Adrenal gland (tissue), 12 donors: ENCODE measurements around the gene AGBL4. TPM values are rescaled to one million over a fixed set of nuclear protein-coding genes. Genes with fewer than 3 reads are reported as not detected.
"Not testable (repeated sequence)": the region's sequence is repeated elsewhere in the genome, so short reads cannot be mapped to it uniquely, and the experiment has no call there.

Experiments used
- DNase-seq, 7 donors: peaks; one replicate each; pipeline ENCODE4 v3.0.0-alpha.2; 2019 to 2020
- H3K27ac ChIP-seq, 5 donors: fragments of 200-600 bp; sonication (generic) in 4 of 5; 1 replicate in 3 of 5; 2 replicates in 2 of 5; pipeline versions ENCODE4 v1.5.1 to v1.8.0; 2016 to 2020; ENCODE audit warnings: mild to moderate bottlenecking in 1 of 5
- H3K27me3 ChIP-seq: fragments of 200-600 bp; 2 replicates; pipeline ENCODE4 v1.8.0; 2021
- H3K36me3 ChIP-seq, 2 donors: fragments of 200-600 bp; replicated peaks in 1 of 2; 1 replicate in 1 of 2; 2 replicates in 1 of 2; pipeline versions ENCODE4 v1.5.1 to v1.8.0; 2018 to 2022
- H3K4me1 ChIP-seq, 2 donors: fragments of 200-600 bp; replicated peaks in 1 of 2; 1 replicate in 1 of 2; 2 replicates in 1 of 2; pipeline versions ENCODE4 v1.5.1 to v1.8.0; 2018 to 2021
- H3K4me3 ChIP-seq, 4 donors: fragments of 200-600 bp; sonication (generic) in 3 of 4; one replicate each; pipeline ENCODE4 v1.5.1; 2016 to 2018
- H3K9me3 ChIP-seq, 3 donors: fragments of 200-600 bp; sonication (generic) in 1 of 3; replicated peaks in 1 of 3; 1 replicate in 2 of 3; 2 replicates in 1 of 3; pipeline versions ENCODE4 v1.5.1 to v1.8.0; 2016 to 2021
- CTCF ChIP-seq, 6 experiments: fragments of 450-650 bp in 4 of 6; fragments of 200-600 bp in 2 of 6; sonication (generic) in 1 of 6; IDR thresholded peaks; 1 replicate in 5 of 6; 2 replicates in 1 of 6; pipeline versions ENCODE4 v1.5.1 to v1.8.0; 2016 to 2021; ENCODE audit warnings: antibody characterized with exemption in 6 of 6, mild to moderate bottlenecking in 2 of 6, moderate library complexity in 1 of 6
- POLR2A ChIP-seq, 2 donors: fragments of 450-650 bp; IDR thresholded peaks; one replicate each; pipeline ENCODE4 v1.6.1; 2017; ENCODE audit warnings: antibody characterized with exemption in 2 of 2, mild to moderate bottlenecking in 2 of 2, moderate library complexity in 1 of 2
- WGBS, 4 donors: extraction: QIAGEN DNeasy Blood & Tissue Kit in 2 of 4; methylation state at CpG; one replicate each; pipeline versions ENCODE4 v1.1.5 to v1.1.7; 2013 to 2017; 5-methylcytosine and 5-hydroxymethylcytosine counted together
- intact Hi-C, 2 donors: fragments of 100-400 bp; cut with DNase I; formaldehyde crosslinking; loops; one replicate each; pipeline versions ENCODE4 v1.14.1 to v1.15.0; 2022 to 2023
- polyA plus RNA-seq, 3 donors: library from polyadenylated mRNA; stranded (reverse); fragments of 200-250 nt in 2 of 3; fragments of 350-450 nt in 1 of 3; fragmentation: Illumina TruSeq in 1 of 3; extraction: RNeasy Lipid Tissue Mini Kit (QIAGEN cat#74804) in 1 of 3; gene quantifications; one replicate each; pipeline ENCODE4 v1.2.3, GENCODE V29; 2013 to 2014
- total RNA-seq, 9 donors: library from RNA; depleted of rRNA in 4 of 9; stranded (reverse); fragments of >200 nt in 4 of 9; fragments of 120-200 nt in 1 of 9; fragmentation: NEBNext Ultra II Directional in 1 of 9; extraction: Animal tissue kit (Norgen Biotek cat#: 25700) in 1 of 9; gene quantifications; one replicate each; pipeline versions ENCODE4 v1.1.0 to v1.2.4, GENCODE V29; 2013 to 2023
- donor health status: healthy with polysubstance abuse.
- donor health status: Bipolar disorder and iron deficiency.
- donor health status: DM: yes; HTN: yes; CAD: no.
- donor health status: DM: no; HTN: no; CAD: no.
- donor health status: DM: no; HTN: no; CAD: no.
- donor health status: DM: yes; HTN: yes; CAD: no.

The AGBL4 gene
- total and polyA plus RNA-seq, 12 donors = 0.10 to 1.9 (median 0.80) TPM; not detected in 2

- H3K4me1 ChIP-seq = no peaks in the 10 kb centered on the region
- DNase-seq = no peak
- no peaks in the 10 kb centered on the region for H3K36me3 ChIP-seq
- no peak overlapping the region for H3K4me3 ChIP-seq
- TF ChIP-seq POLR2A (IDR thresholded peaks at IDR 0.05) = no peak
- TF ChIP-seq CTCF (IDR thresholded peaks at IDR 0.05) = no peak
- intact Hi-C loops = no loop called here
- H3K27ac ChIP-seq = no peak overlapping the region
- no peaks in the 10 kb centered on the region for H3K9me3 ChIP-seq
- 67 to 82% (median 76%) methylated on average over 2 of the region's 2 CpGs for WGBS, 4 donors
- H3K27me3 ChIP-seq = peaks cover 4% of the 10 kb centered on the region
Observed at GRCh38 chr1:49971088-49971487, 52.7 kb downstream of the AGBL4 start.

GRCh38 chr1:49951385-49951784, 72.4 kb downstream of the AGBL4 start:
- DNase-seq = no peak
- no peaks in the 10 kb centered on the region for H3K36me3 ChIP-seq
- H3K9me3 ChIP-seq = no peaks in the 10 kb centered on the region
- no peaks in the 10 kb centered on the region for H3K27me3 ChIP-seq
- no peak overlapping the region for H3K27ac ChIP-seq
- intact Hi-C loops = no loop called here
- H3K4me1 ChIP-seq = no peaks in the 10 kb centered on the region
- WGBS, 4 donors = 59 to 68% (median 63%) methylated on average over 3 of the region's 3 CpGs
- H3K4me3 ChIP-seq = no peak overlapping the region
- no peak for TF ChIP-seq CTCF (IDR thresholded peaks at IDR 0.05)
- TF ChIP-seq POLR2A (IDR thresholded peaks at IDR 0.05) = no peak

- H3K4me1 ChIP-seq, H3K27me3 ChIP-seq, H3K36me3 ChIP-seq, H3K9me3 ChIP-seq, H3K4me3 ChIP-seq, intact Hi-C loops, DNase-seq, H3K27ac ChIP-seq: not testable (repeated sequence)
- 80 to 86% (median 82%) methylated on average over 11 of the region's 11 CpGs; no CpG with 5 or more reads in 1 of the 4 donors for WGBS, 4 donors
Observed at GRCh38 chr1:49915301-49915700, 108.5 kb downstream of the AGBL4 start.

- no peaks in the 10 kb centered on the region for H3K27me3 ChIP-seq
- no peaks in the 10 kb centered on the region for H3K4me1 ChIP-seq
- DNase-seq = no peak
- H3K4me3 ChIP-seq = no peak overlapping the region
- no peak overlapping the region for H3K27ac ChIP-seq
- TF ChIP-seq CTCF (IDR thresholded peaks at IDR 0.05) (no peak), POLR2A (IDR thresholded peaks at IDR 0.05) (no peak)
- H3K36me3 ChIP-seq = no peaks in the 10 kb centered on the region
- WGBS, 4 donors = 67 to 77% (median 74%) methylated on average over 3 of the region's 3 CpGs
- intact Hi-C loops = no loop called here
- H3K9me3 ChIP-seq = no peaks in the 10 kb centered on the region
Observed at GRCh38 chr1:49906365-49906764, 117.4 kb downstream of the AGBL4 start.

GRCh38 chr1:49864581-49864980, 159.2 kb downstream of the AGBL4 start:
- Histone ChIP-seq H3K27me3 (no peaks in the 10 kb centered on the region), H3K4me3 (no peak overlapping the region), H3K27ac (no peak overlapping the region), H3K36me3 (no peaks in the 10 kb centered on the region), H3K9me3 (no peaks in the 10 kb centered on the region), H3K4me1 (no peaks in the 10 kb centered on the region)
- DNase-seq = no peak
- WGBS, 4 donors = 75 to 85% (median 81%) methylated on average over 3 to 4 of the region's 4 CpGs; no CpG with 5 or more reads in 1 of the 4 donors
- intact Hi-C loops = no loop called here
- no peak for TF ChIP-seq CTCF (IDR thresholded peaks at IDR 0.05)
- no peak for TF ChIP-seq POLR2A (IDR thresholded peaks at IDR 0.05)
